Measurements from ENCODE around the gene PPP2R2C.

GRCh38 chr4:6461301-6462165 is 10.9 kb downstream of the PPP2R2C start:
- TF ChIP-seq, protein P1, sequence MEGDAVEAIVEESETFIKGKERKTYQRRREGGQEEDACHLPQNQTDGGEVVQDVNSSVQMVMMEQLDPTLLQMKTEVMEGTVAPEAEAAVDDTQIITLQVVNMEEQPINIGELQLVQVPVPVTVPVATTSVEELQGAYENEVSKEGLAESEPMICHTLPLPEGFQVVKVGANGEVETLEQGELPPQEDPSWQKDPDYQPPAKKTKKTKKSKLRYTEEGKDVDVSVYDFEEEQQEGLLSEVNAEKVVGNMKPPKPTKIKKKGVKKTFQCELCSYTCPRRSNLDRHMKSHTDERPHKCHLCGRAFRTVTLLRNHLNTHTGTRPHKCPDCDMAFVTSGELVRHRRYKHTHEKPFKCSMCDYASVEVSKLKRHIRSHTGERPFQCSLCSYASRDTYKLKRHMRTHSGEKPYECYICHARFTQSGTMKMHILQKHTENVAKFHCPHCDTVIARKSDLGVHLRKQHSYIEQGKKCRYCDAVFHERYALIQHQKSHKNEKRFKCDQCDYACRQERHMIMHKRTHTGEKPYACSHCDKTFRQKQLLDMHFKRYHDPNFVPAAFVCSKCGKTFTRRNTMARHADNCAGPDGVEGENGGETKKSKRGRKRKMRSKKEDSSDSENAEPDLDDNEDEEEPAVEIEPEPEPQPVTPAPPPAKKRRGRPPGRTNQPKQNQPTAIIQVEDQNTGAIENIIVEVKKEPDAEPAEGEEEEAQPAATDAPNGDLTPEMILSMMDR (IDR thresholded peaks at IDR 0.05), result no peak
- no peak for TF ChIP-seq POLR2A (IDR thresholded peaks at IDR 0.05)

Data from heart left ventricle (tissue), 13 donors.